SHP77 treated with DMSO at 0.1 percent for 48 hours (cell line): ENCODE measurements around the gene RASSF8.

Experiments used
- DNase-seq: peaks from one replicate; lab custom pipeline; 2025; lab: John Stamatoyannopoulos, UW

Gene RASSF8

GRCh38 chr12:25993901-25994651, 35.6 kb downstream of the RASSF8 start:
- no peak for DNase-seq

- no peak for DNase-seq
Observed at GRCh38 chr12:25994901-25995625, 36.6 kb downstream of the RASSF8 start.

DNA sequence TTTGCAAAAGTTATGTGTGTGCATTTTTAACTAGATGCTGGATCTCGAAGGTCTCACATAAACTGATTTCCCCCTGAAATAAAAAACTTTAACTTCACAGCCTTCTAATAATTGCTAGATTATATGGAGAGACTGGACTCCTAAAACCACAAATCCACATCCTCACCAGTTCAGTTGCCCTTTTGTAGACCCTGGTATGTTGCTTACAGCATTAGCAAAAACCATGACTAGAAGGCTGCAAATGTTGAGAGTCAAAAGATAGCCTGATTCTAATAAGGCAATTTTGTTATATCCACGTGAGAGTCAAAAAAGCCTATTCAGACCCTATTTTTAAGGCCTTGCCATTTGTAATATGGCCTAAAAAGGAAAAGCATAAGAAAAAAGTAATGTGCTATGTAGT, 37.4 kb downstream of the RASSF8 start:
- DNase-seq, result no peak

DNA sequence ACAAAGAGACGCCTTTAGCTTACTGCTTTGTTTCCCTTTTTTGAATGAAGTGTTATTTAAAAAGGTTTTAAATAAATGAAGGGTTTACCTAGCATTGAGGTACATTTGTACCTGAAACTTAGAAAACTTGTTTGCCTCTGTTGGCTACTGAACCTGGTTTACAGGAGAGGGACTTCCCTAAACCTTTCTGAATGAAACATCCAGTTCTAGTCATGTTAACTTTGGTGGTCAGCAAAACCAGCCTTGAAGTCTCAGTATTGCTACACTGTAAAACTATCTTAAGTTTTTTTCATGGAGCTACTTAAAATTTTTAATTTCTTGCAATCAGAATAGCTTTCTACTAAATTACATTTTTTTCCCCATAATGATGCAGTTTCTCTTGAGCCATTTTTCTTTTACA, 38.2 kb downstream of the RASSF8 start:
- no peak for DNase-seq

DNA sequence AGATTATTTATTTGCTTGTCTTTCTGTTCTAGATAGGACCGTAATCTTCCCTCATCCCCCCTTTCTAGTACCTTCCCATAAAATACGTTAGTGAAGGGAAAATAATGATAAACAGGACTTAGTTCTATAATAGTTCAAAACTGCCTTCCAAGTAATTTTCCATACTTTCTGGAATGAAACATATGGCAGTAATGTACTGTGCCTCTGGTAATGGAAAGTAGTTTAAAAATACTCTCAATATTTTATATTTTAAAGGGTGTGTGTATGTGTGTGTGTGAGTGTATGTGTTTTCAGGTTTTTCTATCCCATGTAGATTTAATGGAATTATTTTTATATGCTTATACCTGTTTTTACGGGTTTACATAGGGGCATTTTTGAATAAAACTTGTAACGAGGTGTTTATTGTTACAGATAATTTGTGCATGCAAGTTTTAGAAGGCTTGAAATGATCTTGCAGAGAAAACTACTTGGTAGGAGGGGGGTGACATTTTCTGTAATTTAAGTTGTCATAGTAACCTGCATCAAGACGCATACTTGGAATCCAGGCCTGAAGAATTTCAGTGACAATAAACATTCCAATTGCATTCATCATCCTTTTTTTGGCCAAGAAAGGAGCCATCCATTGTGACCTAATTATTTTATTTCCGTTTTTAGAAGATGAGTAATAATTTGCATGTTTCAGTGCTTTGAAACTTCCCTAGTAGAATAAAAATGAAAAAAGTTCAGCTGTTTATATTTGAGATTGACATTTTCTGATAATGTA, 38.9 kb downstream of the RASSF8 start:
- no peak for DNase-seq

- no peak for DNase-seq
Observed at GRCh38 chr12:26000898-26001297, 42.4 kb downstream of the RASSF8 start.

GRCh38 chr12:26001530-26001929, 43.0 kb downstream of the RASSF8 start:
- DNase-seq, result no peak

GRCh38 chr12:26003065-26003464, 44.6 kb downstream of the RASSF8 start:
- no peak for DNase-seq

GRCh38 chr12:26007566-26007965, 49.1 kb downstream of the RASSF8 start:
- no peak for DNase-seq

DNA sequence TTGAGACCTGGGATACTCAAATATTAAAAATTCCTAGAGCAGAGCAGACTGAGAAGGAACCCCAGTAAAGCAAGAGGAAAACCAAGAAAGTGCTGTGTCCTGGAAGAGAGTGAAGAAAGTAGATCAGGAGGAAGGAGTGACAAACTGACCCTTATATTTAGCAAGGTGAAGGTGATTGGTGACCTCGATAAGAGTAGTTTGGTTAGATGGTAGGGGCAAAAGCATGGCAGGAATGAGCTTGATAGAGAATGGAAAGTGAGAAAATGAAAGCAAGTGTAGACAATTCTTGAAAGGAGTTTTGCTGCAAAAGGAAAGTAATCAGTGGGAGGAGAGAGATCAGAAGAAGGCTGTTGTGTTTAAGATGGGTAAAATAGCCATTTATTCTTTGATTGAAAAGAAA, 51.1 kb downstream of the RASSF8 start:
- no peak for DNase-seq

DNA sequence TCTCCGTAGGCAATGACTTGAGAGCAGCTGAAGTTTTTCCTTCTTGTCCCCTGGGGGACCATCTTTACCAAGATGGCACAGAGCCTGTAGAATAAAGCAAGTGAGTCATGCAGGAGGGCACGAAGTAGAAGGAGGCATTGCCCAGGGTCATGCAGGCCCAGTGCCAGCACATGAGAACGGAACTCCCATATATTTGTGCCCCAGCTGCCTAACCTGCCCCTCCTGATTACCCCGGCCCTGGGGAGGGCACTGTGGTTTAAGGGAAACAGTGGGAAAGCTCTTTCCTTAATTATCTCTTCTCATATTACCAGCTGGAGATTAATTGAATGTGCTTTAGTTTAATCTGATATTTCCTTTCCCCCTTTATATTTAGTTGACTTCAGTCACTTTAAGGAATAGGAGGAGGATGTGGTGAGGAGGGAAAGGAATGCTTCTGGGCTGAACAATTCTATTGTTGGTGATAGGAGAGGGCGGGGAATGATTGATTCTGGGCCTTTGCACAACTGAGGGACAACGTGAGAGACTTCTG, 51.9 kb downstream of the RASSF8 start:
- no peak for DNase-seq

GRCh38 chr12:26011099-26011498, 52.6 kb downstream of the RASSF8 start:
- no peak for DNase-seq

- DNase-seq, result no peak
Observed at GRCh38 chr12:26014085-26014484, 55.6 kb downstream of the RASSF8 start.

DNA sequence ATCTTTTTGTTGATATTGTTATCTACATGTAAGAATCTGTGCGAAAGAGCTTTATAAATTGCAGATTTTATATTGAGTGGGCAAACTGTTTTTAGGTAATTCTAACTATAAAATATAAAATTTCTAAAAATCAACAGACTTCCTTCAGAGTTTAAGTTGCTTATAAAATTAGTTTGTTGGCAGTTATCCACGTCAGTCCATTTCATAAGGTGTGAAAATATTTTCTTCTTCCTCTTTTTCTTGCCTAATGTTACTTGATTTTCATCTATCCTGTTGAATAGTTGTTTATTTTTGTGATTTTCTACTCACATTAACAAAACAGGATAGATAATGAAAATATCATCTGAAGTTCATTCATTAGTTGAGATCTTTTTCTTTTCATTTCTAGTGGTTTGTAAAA, 58.0 kb downstream of the RASSF8 start:
- no peak for DNase-seq

DNA sequence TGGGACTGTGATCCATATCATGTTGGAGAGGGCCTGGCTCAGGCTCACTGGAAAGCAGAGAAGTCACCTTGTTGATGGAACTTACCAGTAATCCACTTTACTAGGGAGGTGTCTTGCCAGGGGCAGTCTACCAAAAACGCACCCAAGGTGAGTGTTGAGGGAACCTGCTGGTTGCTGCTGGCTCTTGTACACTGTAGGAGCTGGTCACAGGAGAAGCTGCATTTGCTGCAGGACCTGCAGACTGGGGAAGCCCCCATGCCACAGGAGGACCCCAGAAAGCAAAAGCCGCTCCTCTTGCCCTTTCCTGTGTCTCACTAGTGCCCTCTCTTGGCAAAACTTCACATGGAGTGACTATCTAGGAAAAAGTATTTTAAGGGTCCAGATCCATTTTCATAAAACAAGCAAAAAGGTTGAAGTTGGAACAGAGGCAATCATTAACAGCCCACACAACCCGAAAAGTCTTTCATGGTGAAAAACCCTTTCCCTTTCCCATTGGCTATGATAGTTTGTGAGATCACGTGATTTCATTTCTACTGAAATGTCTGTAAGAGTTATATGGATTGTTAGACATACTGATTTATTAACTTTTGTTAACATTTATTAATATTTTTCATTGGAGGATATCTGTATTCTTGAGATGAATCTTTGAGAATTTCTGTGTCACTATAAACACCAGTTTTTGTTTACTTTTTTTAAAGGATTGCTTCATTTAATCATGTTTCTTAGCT, 59.2 kb downstream of the RASSF8 start:
- no peak for DNase-seq

DNA sequence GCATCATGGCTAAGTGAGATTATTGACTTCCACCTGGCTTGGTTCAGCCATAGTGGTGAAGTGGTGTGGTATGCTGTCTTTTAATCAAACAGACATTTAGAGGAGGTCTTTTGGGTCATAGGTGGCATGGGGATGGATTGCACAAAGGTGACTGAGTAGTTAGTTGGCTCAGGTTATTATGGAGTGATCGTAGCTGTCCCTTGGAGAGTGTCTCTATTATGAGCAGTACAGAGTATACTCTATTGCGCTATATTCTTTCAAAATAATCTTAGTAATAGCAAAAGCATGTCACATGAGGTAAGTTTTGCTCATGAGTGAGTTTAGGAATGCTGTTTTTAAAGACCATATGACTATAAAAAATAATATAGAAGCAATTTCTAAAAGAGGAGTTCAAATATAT, 60.4 kb downstream of the RASSF8 start:
- no peak for DNase-seq

DNA sequence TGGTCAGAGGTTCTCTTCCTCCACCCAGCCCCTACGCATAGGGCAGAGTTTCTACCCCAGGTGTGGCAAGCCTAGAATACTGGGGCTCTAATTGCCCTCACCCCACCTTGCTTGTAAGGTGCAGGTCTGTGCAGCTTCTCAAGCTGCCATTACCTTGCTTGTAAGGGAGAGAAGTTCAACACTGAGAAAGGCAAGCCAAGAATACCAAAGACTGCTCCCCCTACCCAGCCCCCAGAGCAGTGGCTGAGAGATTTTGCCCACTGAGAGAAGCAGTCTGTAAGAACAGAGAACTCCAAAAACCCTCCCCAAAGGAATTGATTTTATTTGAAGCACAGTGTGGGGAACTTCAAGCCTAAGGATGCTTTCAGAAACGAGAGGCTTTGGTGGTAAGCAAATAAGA, 63.1 kb downstream of the RASSF8 start:
- DNase-seq, result no peak

DNA sequence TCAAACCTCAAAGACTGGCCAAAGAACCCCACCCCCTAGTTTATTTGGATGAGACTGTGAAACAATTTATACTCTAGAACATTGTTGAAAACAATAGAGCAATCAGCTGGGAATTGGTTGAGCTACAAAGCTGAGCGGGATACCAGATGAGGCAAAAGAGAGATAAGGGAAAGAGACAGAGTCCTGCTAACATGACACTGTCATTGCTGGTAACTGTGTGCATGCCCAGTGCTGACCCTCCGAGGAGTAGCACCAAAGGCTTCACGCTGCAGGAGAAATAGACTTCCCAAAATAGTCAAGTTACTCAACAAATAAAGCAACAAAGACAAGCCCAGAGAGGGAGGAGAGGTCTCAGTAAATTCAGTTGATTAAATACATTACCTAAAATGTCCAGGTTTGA, 63.6 kb downstream of the RASSF8 start:
- DNase-seq, result no peak

GRCh38 chr12:26026713-26027112, 68.2 kb downstream of the RASSF8 start:
- no peak for DNase-seq

- no peak for DNase-seq
Observed at GRCh38 chr12:26027401-26027800, 68.9 kb downstream of the RASSF8 start.

GRCh38 chr12:26028953-26029735, 70.7 kb downstream of the RASSF8 start:
- DNase-seq, result peak; percentile 42
